Fibroblast of the aortic adventitia (primary cell): ENCODE results near the gene ATF5. TPM values are rescaled to one million over a fixed set of nuclear protein-coding genes. Genes with fewer than 3 reads are reported as not detected.
A peak's percentile ranks its signal among the peaks of the same experiment; 100 is the strongest.

ENCODE experiments used
- DNase-seq: peaks from one replicate; pipeline ENCODE4 v3.0.0-alpha.2; 2010; ENCODE audit warnings: low read depth
- H3K4me3 ChIP-seq: 2 replicates; pipeline ENCODE4 v1.5.1; 2011; ENCODE audit warnings: low read depth, mild to moderate bottlenecking, control low read depth, low read length, moderate library complexity
- total RNA-seq: library from RNA; depleted of rRNA; stranded (reverse); fragments of >200 nt; gene quantifications from 2 replicates; pipeline ENCODE4 v1.2.3, GENCODE V29; 2012; ENCODE audit warnings: low replicate concordance
- TF ChIP-seq, protein P1 (sequence below): IDR thresholded peaks from 2 replicates; pipeline ENCODE4 v1.5.1; 2011; ENCODE audit warnings: mild to moderate bottlenecking, low read length, control low read depth, inconsistent platforms; ENCODE audit not compliant: insufficient read depth

Gene ATF5
- total RNA-seq, 1 donor, result 81.5 TPM

- TF ChIP-seq, protein P1, sequence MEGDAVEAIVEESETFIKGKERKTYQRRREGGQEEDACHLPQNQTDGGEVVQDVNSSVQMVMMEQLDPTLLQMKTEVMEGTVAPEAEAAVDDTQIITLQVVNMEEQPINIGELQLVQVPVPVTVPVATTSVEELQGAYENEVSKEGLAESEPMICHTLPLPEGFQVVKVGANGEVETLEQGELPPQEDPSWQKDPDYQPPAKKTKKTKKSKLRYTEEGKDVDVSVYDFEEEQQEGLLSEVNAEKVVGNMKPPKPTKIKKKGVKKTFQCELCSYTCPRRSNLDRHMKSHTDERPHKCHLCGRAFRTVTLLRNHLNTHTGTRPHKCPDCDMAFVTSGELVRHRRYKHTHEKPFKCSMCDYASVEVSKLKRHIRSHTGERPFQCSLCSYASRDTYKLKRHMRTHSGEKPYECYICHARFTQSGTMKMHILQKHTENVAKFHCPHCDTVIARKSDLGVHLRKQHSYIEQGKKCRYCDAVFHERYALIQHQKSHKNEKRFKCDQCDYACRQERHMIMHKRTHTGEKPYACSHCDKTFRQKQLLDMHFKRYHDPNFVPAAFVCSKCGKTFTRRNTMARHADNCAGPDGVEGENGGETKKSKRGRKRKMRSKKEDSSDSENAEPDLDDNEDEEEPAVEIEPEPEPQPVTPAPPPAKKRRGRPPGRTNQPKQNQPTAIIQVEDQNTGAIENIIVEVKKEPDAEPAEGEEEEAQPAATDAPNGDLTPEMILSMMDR, result no peak
- DNase-seq, result no peak
- H3K4me3 ChIP-seq, result no peak overlapping the region
These were observed 22.0 kb downstream of the ATF5 start for GRCh38 chr19:49950956-49951526.

GRCh38 chr19:49951806-49952478, 22.9 kb downstream of the ATF5 start:
- H3K4me3 ChIP-seq, result no peak overlapping the region
- no peak for DNase-seq
- TF ChIP-seq, protein P1, result no peak

GRCh38 chr19:49952479-49952836, 23.5 kb downstream of the ATF5 start:
- peak; percentile 52 for DNase-seq
- TF ChIP-seq, protein P1, result no peak
- no peak overlapping the region for H3K4me3 ChIP-seq

DNA sequence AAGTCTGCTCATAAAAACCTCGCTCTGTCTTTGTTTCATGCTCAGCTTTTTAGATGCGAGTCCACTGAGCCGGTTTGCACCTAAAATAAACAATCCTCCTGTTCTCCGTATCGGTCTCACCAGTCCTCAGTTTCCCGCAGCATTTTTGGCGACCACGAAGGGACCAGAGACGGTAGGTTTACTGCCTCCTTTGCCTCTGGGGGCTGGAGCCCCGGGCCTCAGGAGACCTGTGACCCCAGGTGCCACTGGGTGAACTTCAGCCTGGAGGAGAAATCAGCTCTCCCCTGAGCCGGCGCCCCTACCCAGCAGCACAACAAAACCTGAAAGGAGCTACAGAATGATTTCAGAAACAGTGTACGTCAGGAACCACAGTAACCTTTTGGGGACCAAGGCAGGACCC, 23.9 kb downstream of the ATF5 start:
- no peak overlapping the region for H3K4me3 ChIP-seq
- TF ChIP-seq, protein P1, result no peak
- no peak for DNase-seq

DNA sequence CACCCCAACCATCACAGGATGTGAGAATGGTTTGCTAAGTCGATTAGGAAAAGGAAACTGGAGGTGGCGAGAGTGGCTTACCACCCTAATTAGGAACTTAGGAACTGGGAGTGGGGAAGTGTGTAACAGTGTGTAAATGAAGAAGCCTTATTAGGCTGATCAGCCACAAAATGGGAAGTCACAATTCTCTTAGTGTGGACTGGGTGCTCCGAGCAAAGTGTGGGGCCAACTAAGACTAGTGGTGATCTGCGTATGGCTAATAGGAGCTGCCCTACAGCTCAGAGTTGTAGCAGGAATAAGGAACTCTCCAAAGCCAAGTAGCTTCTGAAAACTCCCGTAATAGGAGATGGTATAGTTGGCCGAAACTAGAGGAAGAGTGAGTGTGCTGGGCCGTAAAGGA, 24.4 kb downstream of the ATF5 start:
- TF ChIP-seq, protein P1, result no peak
- no peak for DNase-seq

GRCh38 chr19:49954092-49954829, 25.3 kb downstream of the ATF5 start:
- H3K4me3 ChIP-seq, result no peak overlapping the region
- peak; percentile 69 for DNase-seq
- TF ChIP-seq, protein P1, result no peak

More for the DNA sequence above, 24.4 kb downstream of the ATF5 start:
- no peak overlapping the region for H3K4me3 ChIP-seq
